WTC11 (cell line): Measurements from ENCODE around the gene PSENEN.

ENCODE experiments used
- CREM ChIP-seq: sonication (generic); formaldehyde crosslinking; IDR thresholded peaks from 2 replicates; pipeline ENCODE4 v1.8.1; 2022; ENCODE audit warnings: mild to moderate bottlenecking, missing genetic modification reagents, moderate library complexity
- HMGA2 ChIP-seq: fragments of 250-450 bp; sonication (Bioruptor Pico); IDR thresholded peaks from 2 replicates; pipeline ENCODE4 v1.4.0; 2021; ENCODE audit warnings: mild to moderate bottlenecking, moderate library complexity
- SMAD4 ChIP-seq: sonication (generic); formaldehyde crosslinking; IDR thresholded peaks from 2 replicates; pipeline ENCODE4 v1.8.0; 2022; ENCODE audit warnings: mild to moderate bottlenecking, missing genetic modification reagents
- TF ChIP-seq, protein P1 (sequence below): fragments of 200-600 bp; IDR thresholded peaks from 2 replicates; pipeline ENCODE4 v1.8.0; 2022; ENCODE audit warnings: antibody characterized with exemption
- TF ChIP-seq, protein P2 (sequence below): sonication (generic); formaldehyde crosslinking; IDR thresholded peaks from 2 replicates; pipeline ENCODE4 v1.8.0; 2022; ENCODE audit warnings: mild to moderate bottlenecking, missing genetic modification reagents
- TF ChIP-seq, protein P3 (sequence below): sonication (generic); formaldehyde crosslinking; IDR thresholded peaks from 2 replicates; pipeline ENCODE4 v1.8.1; 2023; ENCODE audit warnings: mild to moderate bottlenecking, missing genetic modification reagents

DNA sequence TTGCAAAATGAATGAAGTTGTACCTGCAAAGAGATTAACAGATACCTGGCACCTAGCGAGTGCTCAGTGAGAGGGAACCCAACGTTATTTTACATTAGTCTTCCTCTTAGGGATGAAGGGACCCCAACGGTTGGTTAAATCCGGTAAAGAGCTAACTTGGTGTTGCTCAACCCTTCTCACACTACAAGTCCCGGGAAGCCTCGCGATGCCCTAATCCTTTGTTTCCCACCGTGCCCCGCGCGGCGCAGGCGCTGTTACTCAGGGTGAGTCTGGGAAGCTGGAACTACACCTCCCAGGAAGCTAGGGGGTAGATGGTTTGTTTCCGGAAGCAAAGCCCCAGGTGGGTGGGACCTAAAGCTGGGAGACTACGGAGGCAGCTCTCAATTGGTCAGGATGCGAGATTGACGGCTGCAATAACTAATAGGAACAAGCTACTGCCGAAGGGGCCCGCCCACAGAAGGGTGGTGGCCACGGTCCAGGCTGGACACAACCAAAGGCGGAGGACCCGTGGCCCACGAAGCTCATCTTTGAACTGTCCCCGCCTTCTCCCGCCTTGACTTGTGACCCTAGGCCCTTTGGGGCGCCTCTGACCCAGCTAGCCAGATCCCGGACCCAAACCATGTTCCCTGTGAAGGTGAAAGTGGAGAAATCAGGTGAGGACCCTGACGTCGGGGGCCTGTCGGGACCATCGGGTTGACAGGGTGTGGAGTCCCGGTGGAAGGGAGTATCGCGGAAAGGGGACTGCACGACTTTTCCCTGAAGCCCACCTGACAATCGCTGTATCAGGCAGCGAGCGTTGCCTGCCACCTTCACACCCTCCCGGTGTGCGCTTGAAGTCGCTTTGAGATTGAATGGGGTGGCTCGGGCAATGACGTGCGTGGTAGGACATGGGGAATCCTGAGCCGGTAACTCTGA, 2.9 kb downstream of the PSENEN start, which contains the start of gene LIN37:
- TF ChIP-seq, protein P1, sequence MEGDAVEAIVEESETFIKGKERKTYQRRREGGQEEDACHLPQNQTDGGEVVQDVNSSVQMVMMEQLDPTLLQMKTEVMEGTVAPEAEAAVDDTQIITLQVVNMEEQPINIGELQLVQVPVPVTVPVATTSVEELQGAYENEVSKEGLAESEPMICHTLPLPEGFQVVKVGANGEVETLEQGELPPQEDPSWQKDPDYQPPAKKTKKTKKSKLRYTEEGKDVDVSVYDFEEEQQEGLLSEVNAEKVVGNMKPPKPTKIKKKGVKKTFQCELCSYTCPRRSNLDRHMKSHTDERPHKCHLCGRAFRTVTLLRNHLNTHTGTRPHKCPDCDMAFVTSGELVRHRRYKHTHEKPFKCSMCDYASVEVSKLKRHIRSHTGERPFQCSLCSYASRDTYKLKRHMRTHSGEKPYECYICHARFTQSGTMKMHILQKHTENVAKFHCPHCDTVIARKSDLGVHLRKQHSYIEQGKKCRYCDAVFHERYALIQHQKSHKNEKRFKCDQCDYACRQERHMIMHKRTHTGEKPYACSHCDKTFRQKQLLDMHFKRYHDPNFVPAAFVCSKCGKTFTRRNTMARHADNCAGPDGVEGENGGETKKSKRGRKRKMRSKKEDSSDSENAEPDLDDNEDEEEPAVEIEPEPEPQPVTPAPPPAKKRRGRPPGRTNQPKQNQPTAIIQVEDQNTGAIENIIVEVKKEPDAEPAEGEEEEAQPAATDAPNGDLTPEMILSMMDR = no peak
- TF ChIP-seq HMGA2 (CRISPR knock-in tag) (no peak), CREM (no peak), SMAD4 (no peak)
- TF ChIP-seq, protein P2, sequence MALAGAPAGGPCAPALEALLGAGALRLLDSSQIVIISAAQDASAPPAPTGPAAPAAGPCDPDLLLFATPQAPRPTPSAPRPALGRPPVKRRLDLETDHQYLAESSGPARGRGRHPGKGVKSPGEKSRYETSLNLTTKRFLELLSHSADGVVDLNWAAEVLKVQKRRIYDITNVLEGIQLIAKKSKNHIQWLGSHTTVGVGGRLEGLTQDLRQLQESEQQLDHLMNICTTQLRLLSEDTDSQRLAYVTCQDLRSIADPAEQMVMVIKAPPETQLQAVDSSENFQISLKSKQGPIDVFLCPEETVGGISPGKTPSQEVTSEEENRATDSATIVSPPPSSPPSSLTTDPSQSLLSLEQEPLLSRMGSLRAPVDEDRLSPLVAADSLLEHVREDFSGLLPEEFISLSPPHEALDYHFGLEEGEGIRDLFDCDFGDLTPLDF = no peak
- TF ChIP-seq, protein P3, sequence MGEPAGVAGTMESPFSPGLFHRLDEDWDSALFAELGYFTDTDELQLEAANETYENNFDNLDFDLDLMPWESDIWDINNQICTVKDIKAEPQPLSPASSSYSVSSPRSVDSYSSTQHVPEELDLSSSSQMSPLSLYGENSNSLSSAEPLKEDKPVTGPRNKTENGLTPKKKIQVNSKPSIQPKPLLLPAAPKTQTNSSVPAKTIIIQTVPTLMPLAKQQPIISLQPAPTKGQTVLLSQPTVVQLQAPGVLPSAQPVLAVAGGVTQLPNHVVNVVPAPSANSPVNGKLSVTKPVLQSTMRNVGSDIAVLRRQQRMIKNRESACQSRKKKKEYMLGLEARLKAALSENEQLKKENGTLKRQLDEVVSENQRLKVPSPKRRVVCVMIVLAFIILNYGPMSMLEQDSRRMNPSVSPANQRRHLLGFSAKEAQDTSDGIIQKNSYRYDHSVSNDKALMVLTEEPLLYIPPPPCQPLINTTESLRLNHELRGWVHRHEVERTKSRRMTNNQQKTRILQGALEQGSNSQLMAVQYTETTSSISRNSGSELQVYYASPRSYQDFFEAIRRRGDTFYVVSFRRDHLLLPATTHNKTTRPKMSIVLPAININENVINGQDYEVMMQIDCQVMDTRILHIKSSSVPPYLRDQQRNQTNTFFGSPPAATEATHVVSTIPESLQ (CRISPR knock-in tag) = no peak
